Retina (tissue), 1 donor: Measurements from ENCODE around the gene IWS1.
A peak's percentile ranks its signal among the peaks of the same experiment; 100 is the strongest.

ENCODE experiments used
- DNase-seq: peaks from one replicate; pipeline ENCODE4 v3.0.0-alpha.2; 2016

The IWS1 gene

GRCh38 chr2:127486247-127487058 lies 39.8 kb downstream of the IWS1 start:
- no peak for DNase-seq

- DNase-seq: no peak
These were observed 40.6 kb downstream of the IWS1 start for GRCh38 chr2:127485694-127486071.

GRCh38 chr2:127485051-127485693 lies 41.1 kb downstream of the IWS1 start:
- no peak for DNase-seq

GRCh38 chr2:127482031-127482430 lies 44.3 kb downstream of the IWS1 start:
- no peak for DNase-seq

GRCh38 chr2:127479866-127480743 lies 46.2 kb downstream of the IWS1 start:
- DNase-seq: peak; percentile 17

GRCh38 chr2:127479219-127479825 lies 47.0 kb downstream of the IWS1 start:
- DNase-seq: peak; percentile 52

- DNase-seq: no peak
These were observed 50.5 kb downstream of the IWS1 start for GRCh38 chr2:127475788-127476187.

- no peak for DNase-seq
These were observed 54.0 kb downstream of the IWS1 start for GRCh38 chr2:127472268-127472667.

GRCh38 chr2:127471286-127471988 lies 54.9 kb downstream of the IWS1 start:
- DNase-seq: no peak

GRCh38 chr2:127469974-127470373 lies 56.3 kb downstream of the IWS1 start:
- DNase-seq: no peak

GRCh38 chr2:127469051-127469450 lies 57.2 kb downstream of the IWS1 start:
- no peak for DNase-seq

- DNase-seq: no peak
These were observed 61.0 kb downstream of the IWS1 start for GRCh38 chr2:127465258-127465657.

- no peak for DNase-seq
These were observed 61.6 kb downstream of the IWS1 start for GRCh38 chr2:127464470-127465257.

- peak; percentile 86 for DNase-seq
These were observed 62.9 kb downstream of the IWS1 start for GRCh38 chr2:127463155-127463991.

- DNase-seq: no peak
These were observed 63.8 kb downstream of the IWS1 start for GRCh38 chr2:127462461-127462860.

GRCh38 chr2:127456960-127457359 lies 69.3 kb downstream of the IWS1 start:
- DNase-seq: no peak

GRCh38 chr2:127455566-127456493 lies 70.5 kb downstream of the IWS1 start:
- DNase-seq: peak; percentile 63

GRCh38 chr2:127454595-127455565 lies 71.4 kb downstream of the IWS1 start:
- DNase-seq: peak; percentile 39
